ENCODE data around the gene MYMX.

MYMX gene

DNA sequence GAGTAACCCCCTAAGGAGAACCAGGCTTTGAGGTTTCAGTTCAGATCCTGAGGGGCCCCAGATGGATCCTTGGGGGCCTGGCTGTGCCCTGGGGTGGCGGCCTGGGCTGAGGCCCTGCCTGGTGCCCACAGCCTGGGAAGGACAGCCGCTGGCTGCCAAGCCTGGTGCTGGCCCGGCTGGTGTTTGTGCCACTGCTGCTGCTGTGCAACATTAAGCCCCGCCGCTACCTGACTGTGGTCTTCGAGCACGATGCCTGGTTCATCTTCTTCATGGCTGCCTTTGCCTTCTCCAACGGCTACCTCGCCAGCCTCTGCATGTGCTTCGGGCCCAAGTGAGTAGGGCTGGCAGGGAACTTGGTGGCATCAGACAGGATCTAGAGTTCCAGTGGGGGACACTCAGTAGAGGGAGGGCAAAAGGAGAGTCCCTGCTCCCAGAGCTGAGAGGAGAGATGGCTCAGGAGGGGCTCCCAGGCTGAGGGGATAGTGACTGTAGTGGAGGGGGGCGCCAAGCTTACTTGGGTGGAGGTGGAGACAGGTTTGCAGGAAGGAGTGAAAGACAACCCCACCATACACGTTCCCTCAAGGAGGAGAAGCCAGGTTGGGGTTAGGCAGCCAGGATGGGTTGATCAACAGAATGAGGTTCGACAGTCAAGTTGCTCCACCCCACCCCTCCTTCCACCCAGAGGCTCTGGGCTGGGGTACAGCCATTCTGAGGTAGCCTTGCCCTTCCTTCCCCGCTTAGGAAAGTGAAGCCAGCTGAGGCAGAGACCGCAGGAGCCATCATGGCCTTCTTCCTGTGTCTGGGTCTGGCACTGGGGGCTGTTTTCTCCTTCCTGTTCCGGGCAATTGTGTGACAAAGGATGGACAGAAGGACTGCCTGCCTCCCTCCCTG lies 16.2 kb downstream of the MYMX start:
- POLR2A ChIA-PET: interaction anchor here (4.9 kb wide), 1 partner anchor 14 kb away, joined by 74 read pairs; the partner anchor contains the start of gene HSP90AB1
- no peak overlapping the region for H3K4me3 ChIP-seq (ENCODE audit: low read depth, low read length)
- CTCF ChIA-PET: interaction anchor here (1.4 to 6.6 kb wide), 7 partner anchors 8 to 136 kb away, joined by 3 to 175 read pairs (median 31); partner anchors contain the start of genes HSP90AB1 and SLC29A1
- no peak for DNase-seq (ENCODE audit: low read depth, low spot score)
- TF ChIP-seq, protein P1, sequence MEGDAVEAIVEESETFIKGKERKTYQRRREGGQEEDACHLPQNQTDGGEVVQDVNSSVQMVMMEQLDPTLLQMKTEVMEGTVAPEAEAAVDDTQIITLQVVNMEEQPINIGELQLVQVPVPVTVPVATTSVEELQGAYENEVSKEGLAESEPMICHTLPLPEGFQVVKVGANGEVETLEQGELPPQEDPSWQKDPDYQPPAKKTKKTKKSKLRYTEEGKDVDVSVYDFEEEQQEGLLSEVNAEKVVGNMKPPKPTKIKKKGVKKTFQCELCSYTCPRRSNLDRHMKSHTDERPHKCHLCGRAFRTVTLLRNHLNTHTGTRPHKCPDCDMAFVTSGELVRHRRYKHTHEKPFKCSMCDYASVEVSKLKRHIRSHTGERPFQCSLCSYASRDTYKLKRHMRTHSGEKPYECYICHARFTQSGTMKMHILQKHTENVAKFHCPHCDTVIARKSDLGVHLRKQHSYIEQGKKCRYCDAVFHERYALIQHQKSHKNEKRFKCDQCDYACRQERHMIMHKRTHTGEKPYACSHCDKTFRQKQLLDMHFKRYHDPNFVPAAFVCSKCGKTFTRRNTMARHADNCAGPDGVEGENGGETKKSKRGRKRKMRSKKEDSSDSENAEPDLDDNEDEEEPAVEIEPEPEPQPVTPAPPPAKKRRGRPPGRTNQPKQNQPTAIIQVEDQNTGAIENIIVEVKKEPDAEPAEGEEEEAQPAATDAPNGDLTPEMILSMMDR (IDR thresholded peaks at IDR 0.05; ENCODE audit: insufficient read depth, low read length, missing control alignments): no peak

DNA sequence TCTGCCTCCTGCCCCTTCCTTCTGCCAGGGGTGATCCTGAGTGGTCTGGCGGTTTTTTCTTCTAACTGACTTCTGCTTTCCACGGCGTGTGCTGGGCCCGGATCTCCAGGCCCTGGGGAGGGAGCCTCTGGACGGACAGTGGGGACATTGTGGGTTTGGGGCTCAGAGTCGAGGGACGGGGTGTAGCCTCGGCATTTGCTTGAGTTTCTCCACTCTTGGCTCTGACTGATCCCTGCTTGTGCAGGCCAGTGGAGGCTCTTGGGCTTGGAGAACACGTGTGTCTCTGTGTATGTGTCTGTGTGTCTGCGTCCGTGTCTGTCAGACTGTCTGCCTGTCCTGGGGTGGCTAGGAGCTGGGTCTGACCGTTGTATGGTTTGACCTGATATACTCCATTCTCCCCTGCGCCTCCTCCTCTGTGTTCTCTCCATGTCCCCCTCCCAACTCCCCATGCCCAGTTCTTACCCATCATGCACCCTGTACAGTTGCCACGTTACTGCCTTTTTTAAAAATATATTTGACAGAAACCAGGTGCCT lies 16.9 kb downstream of the MYMX start:
- POLR2A ChIA-PET: interaction anchor here (4.9 kb wide), 1 partner anchor 13 kb away, joined by 74 read pairs; the partner anchor contains the start of gene HSP90AB1
- CTCF ChIA-PET: interaction anchor here (0.6 to 6.6 kb wide), 29 partner anchors 9 to 149 kb away, joined by 3 to 175 read pairs (median 5); partner anchors contain the start of genes AARS2, HSP90AB1 and SLC29A1
- DNase-seq (ENCODE audit: low read depth, low spot score): no peak
- TF ChIP-seq, protein P1 (IDR thresholded peaks at IDR 0.05; ENCODE audit: insufficient read depth, low read length, missing control alignments): no peak
- H3K4me3 ChIP-seq (ENCODE audit: low read depth, low read length): no peak overlapping the region

DNA sequence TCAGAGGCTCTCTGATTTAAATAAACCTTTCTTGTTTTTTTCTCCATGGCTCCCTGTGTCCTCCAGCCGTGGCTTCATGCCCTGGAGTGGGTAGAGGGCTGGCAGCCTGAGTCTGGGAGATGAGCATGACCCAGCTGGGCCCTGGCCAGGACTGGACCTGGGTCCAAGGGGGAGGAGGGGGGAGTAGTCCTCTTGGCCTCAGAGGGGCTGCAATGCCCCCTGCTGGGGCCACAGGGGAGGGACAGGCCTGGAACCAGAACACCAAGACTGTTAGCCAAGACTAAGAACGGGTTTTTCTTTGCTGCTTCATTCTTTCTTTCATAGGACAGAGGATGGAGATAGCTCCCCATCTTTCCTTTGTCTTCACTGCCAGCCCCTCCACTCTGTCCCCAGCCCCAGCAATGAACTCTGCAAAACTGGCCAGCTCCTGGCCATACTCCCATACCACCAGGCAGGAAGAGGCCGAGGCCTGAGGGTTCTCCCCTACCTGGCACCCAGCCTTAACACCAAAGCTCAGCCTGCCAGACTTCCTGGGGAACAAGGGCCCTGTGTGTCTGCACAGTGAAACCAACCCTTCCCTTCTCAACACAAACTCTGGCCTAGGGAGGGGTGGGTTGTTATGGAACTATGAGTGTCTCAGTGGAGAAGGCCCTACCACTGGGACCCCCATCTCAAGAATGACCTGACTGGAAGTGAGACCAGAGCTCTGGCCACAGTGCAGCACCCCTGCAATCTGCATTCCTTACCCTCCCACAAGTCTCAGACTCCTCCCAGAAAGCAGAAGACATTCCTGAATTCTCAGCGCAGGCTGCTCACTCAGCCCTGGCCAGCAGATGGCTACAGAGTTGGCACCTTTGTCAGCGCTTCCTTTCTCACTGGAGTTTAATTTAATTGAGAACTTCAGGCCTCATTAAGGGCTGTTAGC lies 17.6 kb downstream of the MYMX start:
- TF ChIP-seq, protein P1 (IDR thresholded peaks at IDR 0.05; ENCODE audit: insufficient read depth, low read length, missing control alignments): peak; percentile 80
- CTCF ChIA-PET: interaction anchor here (0.6 to 6.6 kb wide), 46 partner anchors 10 to 150 kb away, joined by 3 to 175 read pairs (median 5); partner anchors contain the start of genes AARS2, HSP90AB1, MYMX and SLC29A1
- DNase-seq (ENCODE audit: low read depth, low spot score): no peak
- H3K4me3 ChIP-seq (ENCODE audit: low read depth, low read length): no peak overlapping the region
- POLR2A ChIA-PET: interaction anchor here (0.5 to 4.9 kb wide), 4 partner anchors 10 to 13 kb away, joined by 3 to 74 read pairs (median 4); partner anchors contain the start of gene HSP90AB1

DNA sequence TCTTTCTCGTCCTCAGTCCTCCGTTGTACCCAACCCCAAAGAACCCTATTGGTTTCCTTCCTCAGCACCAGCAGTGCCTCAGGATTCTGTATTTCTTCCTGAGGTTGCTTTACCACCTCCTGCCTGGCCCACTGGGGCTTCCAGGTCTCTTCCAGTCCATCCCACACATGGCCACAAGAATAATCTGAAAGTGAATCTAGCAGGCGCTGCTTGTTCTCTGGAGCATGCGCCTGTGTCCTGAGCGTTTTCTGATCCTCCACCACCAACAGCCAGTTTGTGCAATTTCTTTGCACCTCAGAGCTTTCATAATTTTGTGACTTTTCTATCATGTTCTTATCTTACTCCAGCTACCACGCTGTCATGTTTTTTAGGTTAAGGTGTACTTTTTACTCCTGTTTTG lies 18.5 kb downstream of the MYMX start:
- CTCF ChIA-PET: interaction anchor here (0.9 to 6.6 kb wide), 40 partner anchors 10 to 151 kb away, joined by 3 to 175 read pairs (median 6); partner anchors contain the start of genes AARS2, HSP90AB1, MYMX and SLC29A1
- DNase-seq (ENCODE audit: low read depth, low spot score): no peak
- POLR2A ChIA-PET: interaction anchor here (1.0 to 4.9 kb wide), 3 partner anchors 11 to 14 kb away, joined by 3 to 74 read pairs (median 6); partner anchors contain the start of gene HSP90AB1
- TF ChIP-seq, protein P1 (IDR thresholded peaks at IDR 0.05; ENCODE audit: insufficient read depth, low read length, missing control alignments): no peak
- H3K4me3 ChIP-seq (ENCODE audit: low read depth, low read length): no peak overlapping the region

DNA sequence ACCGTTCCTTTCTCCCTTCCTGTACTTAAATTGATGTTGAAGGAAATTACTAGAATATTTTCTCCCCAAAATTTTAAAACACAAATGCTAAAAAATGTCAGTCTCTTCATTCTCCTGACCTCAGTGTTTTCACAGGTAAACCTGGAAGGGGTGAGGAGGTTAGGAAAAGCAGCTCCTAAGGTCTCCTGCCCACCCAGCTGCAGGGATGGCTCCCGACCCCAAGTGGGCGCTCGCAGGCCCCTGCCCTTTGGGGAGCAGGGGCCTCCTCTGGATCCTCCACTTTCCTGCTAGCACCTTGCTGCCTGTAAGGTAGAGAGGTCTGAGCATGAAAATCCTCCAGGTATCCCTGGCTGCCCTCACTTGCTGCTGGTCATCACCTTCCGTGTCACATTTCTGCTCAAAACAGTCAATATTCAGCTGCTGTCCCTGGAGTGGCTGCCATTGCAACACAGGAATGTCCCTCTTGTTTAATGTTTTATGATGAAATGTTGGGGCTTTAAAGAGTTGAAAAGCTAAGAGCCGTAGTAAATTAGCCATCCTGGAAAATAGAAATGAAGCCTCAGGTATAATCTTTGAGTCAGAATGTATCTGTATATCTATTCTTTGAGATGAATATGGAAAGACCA lies 19.3 kb downstream of the MYMX start:
- CTCF ChIA-PET: interaction anchor here (0.6 to 6.6 kb wide), 19 partner anchors 10 to 139 kb away, joined by 3 to 175 read pairs (median 6); partner anchors contain the start of genes AARS2, HSP90AB1, SLC29A1 and SLC35B2
- TF ChIP-seq, protein P1 (IDR thresholded peaks at IDR 0.05; ENCODE audit: insufficient read depth, low read length, missing control alignments): no peak
- POLR2A ChIA-PET: interaction anchor here (0.7 to 4.9 kb wide), 2 partner anchors 11 to 19 kb away, joined by 3 to 74 read pairs; partner anchors contain the start of gene HSP90AB1
- no peak for DNase-seq (ENCODE audit: low read depth, low spot score)
- H3K4me3 ChIP-seq (ENCODE audit: low read depth, low read length): no peak overlapping the region

Measured in AG04449 (cell line).